Measurements from ENCODE around the gene MECP2.

- no peak for TF ChIP-seq POLR2A (IDR thresholded peaks at IDR 0.05)
- TF ChIP-seq, protein P1, sequence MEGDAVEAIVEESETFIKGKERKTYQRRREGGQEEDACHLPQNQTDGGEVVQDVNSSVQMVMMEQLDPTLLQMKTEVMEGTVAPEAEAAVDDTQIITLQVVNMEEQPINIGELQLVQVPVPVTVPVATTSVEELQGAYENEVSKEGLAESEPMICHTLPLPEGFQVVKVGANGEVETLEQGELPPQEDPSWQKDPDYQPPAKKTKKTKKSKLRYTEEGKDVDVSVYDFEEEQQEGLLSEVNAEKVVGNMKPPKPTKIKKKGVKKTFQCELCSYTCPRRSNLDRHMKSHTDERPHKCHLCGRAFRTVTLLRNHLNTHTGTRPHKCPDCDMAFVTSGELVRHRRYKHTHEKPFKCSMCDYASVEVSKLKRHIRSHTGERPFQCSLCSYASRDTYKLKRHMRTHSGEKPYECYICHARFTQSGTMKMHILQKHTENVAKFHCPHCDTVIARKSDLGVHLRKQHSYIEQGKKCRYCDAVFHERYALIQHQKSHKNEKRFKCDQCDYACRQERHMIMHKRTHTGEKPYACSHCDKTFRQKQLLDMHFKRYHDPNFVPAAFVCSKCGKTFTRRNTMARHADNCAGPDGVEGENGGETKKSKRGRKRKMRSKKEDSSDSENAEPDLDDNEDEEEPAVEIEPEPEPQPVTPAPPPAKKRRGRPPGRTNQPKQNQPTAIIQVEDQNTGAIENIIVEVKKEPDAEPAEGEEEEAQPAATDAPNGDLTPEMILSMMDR (IDR thresholded peaks at IDR 0.05), result no peak
Observed at GRCh38 chrX:154011376-154012335, 85.9 kb downstream of the MECP2 start.

Measured in lower leg skin (tissue), 3 donors.